B cell (primary cell): ENCODE results near the gene ZNF132.
"Not testable (repeated sequence)": the region's sequence is repeated elsewhere in the genome, so short reads cannot be mapped to it uniquely, and the experiment has no call there.

Experiments
- CTCF ChIP-seq: fragments of 200-600 bp; IDR thresholded peaks from one replicate; pipeline ENCODE4 v1.8.0; 2022; ENCODE audit warnings: antibody characterized with exemption, mild to moderate bottlenecking
- EZH2 ChIP-seq: IDR thresholded peaks from 2 replicates; pipeline ENCODE4 v1.6.1; 2012; ENCODE audit warnings: borderline replicate concordance, low read depth, mild to moderate bottlenecking, moderate library complexity, low read length; ENCODE audit not compliant: insufficient read depth, poor library complexity, severe bottlenecking

DNA sequence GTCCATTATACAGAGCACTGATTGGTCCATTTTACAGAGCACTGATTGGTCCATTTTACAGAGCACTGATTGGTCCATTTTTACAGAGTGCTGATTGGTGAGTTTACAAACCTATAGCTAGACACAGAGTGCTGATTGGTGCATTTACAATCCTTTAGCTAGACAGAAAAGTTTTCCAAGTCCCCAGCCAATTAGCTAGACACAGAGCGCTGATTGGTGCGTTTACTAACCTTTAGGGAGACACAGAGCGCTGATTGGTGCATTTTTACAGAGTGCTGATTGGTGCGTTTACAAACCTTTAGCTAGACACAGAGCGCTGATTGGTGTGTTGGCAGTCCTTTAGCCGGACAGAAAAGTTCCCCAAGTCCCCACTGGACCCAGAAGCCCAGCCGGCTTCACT is 3.0 kb upstream of the ZNF132 start:
- TF ChIP-seq CTCF, EZH2: not testable (repeated sequence)
